GM10266 (cell line): ENCODE results near the gene SSR1.

ENCODE experiments used
- DNase-seq: peaks from one replicate; pipeline ENCODE4 v3.0.0; 2012; ENCODE audit errors: extremely low spot score
- CTCF ChIP-seq: IDR thresholded peaks from 2 replicates; pipeline ENCODE4 v1.5.1; 2012; ENCODE audit warnings: mild to moderate bottlenecking, low read depth; ENCODE audit not compliant: control insufficient read depth, insufficient read depth; ENCODE audit errors: missing control alignments

Gene SSR1

GRCh38 chr6:7245668-7246393 is 67.2 kb downstream of the SSR1 start:
- no peak for TF ChIP-seq CTCF
- no peak for DNase-seq

DNA sequence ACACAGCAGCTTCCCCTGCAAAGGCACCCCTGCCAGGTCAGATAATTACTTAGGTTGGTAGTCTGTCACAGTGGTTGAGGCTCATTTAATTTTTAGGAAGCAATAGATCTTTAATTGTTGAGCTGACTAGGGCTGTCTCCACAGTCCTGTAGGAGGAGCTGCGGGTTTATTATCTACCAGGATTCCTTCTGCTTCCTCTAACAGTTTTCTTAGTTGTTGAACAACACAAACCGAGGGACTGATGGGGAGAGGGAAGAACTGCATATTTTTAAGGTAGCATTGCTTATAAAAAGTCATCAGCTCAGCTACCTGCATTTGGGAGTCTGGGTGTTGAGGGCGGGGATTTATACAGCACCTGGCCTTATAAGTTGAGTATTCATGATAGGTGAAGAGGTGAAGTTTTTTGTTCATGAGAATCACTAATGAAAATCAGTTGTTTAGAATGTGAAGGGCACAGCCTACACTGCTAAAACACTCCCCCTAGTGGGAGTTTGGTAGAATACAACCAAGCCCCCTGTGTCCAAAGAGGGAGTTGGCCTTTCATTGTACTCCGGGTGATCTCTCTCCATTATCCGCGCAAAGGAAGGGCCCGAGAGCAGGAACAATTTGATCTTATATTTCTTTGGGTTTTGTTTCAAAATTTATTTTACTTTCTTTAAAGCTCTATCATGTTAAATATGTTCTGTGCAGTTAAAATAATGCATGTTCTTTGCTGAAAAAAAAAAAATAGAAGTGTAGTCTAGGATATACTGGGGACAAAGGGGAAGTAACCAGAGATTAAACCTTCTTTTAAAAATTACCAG is 69.6 kb downstream of the SSR1 start:
- peak; percentile 77 for TF ChIP-seq CTCF
- DNase-seq, result peak; percentile 81

- no peak for TF ChIP-seq CTCF
- no peak for DNase-seq
These were observed 70.2 kb downstream of the SSR1 start for GRCh38 chr6:7242835-7243178.

DNA sequence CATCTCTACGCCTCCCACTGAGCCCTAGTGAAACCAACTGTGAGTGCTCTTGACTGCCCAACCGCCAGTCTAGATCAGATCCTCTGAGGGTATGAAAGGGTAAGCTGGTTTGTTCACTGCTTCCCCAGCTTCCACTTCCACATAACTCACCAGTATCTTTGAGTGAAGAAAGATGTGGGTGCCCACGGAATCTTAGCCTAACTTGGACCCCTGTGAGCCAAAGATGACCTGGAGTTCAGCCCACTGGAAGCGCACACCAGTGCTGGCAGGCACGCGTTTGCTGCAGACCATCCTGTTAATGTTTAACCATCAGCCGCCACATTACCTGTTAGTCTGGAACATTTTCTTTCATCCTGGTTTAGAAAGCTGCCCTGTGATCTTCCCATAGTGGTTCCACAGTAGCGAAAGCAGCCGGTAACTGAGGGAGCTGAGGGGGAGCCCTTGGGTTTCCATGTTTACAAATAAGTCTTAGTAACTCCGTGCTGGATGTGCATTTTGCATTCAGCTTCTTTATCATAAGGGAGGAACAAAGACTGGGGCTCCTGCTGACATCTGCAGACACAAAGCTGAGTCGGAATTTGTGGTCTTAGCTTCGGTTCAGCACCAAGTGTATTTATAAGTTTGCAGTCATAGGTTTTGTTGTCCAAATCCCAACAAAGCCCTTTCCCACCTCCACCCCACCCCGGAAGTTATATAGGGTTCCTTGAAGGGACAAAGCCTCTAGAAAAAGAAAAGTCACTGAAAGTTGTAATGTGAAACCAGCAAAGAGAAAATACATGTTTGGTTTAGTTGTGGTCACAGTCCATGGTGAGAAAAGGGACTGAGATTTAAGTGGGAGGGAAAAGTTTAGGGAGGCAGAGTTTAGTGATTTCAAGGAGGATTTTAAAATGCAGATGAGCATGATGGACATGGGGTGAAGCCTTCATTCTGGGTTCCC is 71.0 kb downstream of the SSR1 start:
- DNase-seq, result no peak
- TF ChIP-seq CTCF, result no peak

GRCh38 chr6:7241160-7241559 is 71.8 kb downstream of the SSR1 start:
- DNase-seq, result no peak
- TF ChIP-seq CTCF, result no peak

- TF ChIP-seq CTCF, result no peak
- no peak for DNase-seq
These were observed 72.6 kb downstream of the SSR1 start for GRCh38 chr6:7240351-7240750.

DNA sequence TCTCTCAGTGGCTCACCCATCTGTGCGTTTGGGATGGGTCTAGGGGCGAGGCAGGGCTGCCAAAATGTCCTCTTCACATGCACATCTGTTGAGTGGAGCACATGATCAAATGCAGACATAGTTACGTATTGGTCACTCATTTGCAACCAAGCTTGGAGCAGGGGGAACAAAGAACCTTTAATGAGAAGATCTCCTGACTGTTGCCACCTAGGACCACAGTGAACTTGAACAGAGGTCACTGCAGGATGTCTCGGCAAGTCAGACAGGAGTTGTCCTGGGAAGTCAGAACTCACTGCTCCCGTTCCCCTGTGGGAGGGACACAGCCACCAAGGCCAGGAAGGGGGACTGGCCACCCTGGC is 73.4 kb downstream of the SSR1 start:
- no peak for TF ChIP-seq CTCF
- DNase-seq, result no peak
